A549 (cell line): ENCODE measurements around the gene SCIN. TPM values are rescaled to one million over a fixed set of nuclear protein-coding genes. Genes with fewer than 3 reads are reported as not detected.
"Not testable (repeated sequence)": the region's sequence is repeated elsewhere in the genome, so short reads cannot be mapped to it uniquely, and the experiment has no call there.

Experiments used
- ATAC-seq, 2 experiments: fragments of 200-7000 bp in 1 of 2; fragments of >200 bp in 1 of 2; cut with Nextera tagmentation in 1 of 2; cut with Tn5 transposase in 1 of 2; 3 replicates each; pipeline versions ENCODE4 v1.8.0 to v1.9.1; 2018 to 2020; ENCODE audit warnings: mild to moderate bottlenecking in 1 of 2, moderate library complexity in 1 of 2
- CTCF ChIA-PET: fragments of 300-600 bp; sonication (Branson Sonifier 250); formaldehyde crosslinking; extraction: SDS; loops from one replicate; lab custom pipeline; 2021; ENCODE audit warnings: antibody characterized with exemption, inconsistent platforms; lab: Yijun Ruan, JAX
- POLR2A ChIA-PET: fragments of 350-600 bp; formaldehyde crosslinking; extraction: SDS; loops from one replicate; lab custom pipeline; 2021; ENCODE audit warnings: antibody characterized with exemption, inconsistent platforms; lab: Yijun Ruan, JAX
- DNase-seq, 2 experiments: peaks; one replicate each; pipeline versions ENCODE4 v3.0.0 to v3.0.0-alpha.2; 2011 to 2016; ENCODE audit warnings: low read depth in 1 of 2, low spot score in 1 of 2
- FAIRE-seq: peaks from 2 replicates; lab custom pipeline; 2011; peaks lifted over from hg19 to GRCh38; lab: Jason Lieb, UNC
- H3K27ac ChIP-seq, 2 experiments: fragments of >200 bp; sonication (Bioruptor Twin); formaldehyde crosslinking; 3 replicates each; pipeline ENCODE4 v1.5.1; 2016 to 2017
- H3K4me1 ChIP-seq: fragments of >200 bp; sonication (Bioruptor Twin); formaldehyde crosslinking; 3 replicates; pipeline ENCODE4 v1.6.1; 2016
- H3K4me2 ChIP-seq: fragments of >200 bp; sonication (Bioruptor Twin); formaldehyde crosslinking; 3 replicates; pipeline ENCODE4 v1.6.1; 2016
- H3K4me3 ChIP-seq: fragments of >200 bp; sonication (Bioruptor Twin); formaldehyde crosslinking; 3 replicates; pipeline ENCODE4 v1.5.1; 2016
- H3K9me3 ChIP-seq: fragments of >200 bp; sonication (Bioruptor Twin); formaldehyde crosslinking; 3 replicates; pipeline ENCODE4 v1.6.1; 2016
- CBX8 ChIP-seq: fragments of 200-600 bp; sonication (generic); IDR thresholded peaks from 2 replicates; pipeline ENCODE4 v1.6.1; 2016
- CEBPB ChIP-seq, 2 experiments: fragments of >200 bp in 1 of 2; sonication (Bioruptor Twin) in 1 of 2; formaldehyde crosslinking in 1 of 2; IDR thresholded peaks; 2 replicates each; pipeline ENCODE4 v1.6.1; 2012 to 2016
- CHD2 ChIP-seq: fragments of 150-350 bp; IDR thresholded peaks from 2 replicates; pipeline ENCODE4 v1.6.1; 2014; ENCODE audit warnings: low read length; ENCODE audit not compliant: partially characterized antibody
- EHMT2 ChIP-seq: fragments of 200-600 bp; sonication (generic); IDR thresholded peaks from 2 replicates; pipeline ENCODE4 v1.6.1; 2016; ENCODE audit warnings: antibody characterized with exemption, low read depth, mild to moderate bottlenecking, moderate library complexity
- FOSL2 ChIP-seq, 2 experiments: fragments of 450-650 bp in 1 of 2; fragments of >200 bp in 1 of 2; sonication (Bioruptor Twin) in 1 of 2; formaldehyde crosslinking; IDR thresholded peaks; 2 replicates each; pipeline versions ENCODE4 v1.5.0 to v1.6.1; 2016 to 2020; ENCODE audit warnings: mild to moderate bottlenecking in 1 of 2, moderate library complexity in 1 of 2
- HEYL ChIP-seq: fragments of 250-450 bp; sonication (Bioruptor Pico); IDR thresholded peaks from 2 replicates; pipeline ENCODE4 v1.8.0; 2021; ENCODE audit warnings: mild to moderate bottlenecking, moderate library complexity
- KDM1A ChIP-seq: fragments of 200-600 bp; sonication (generic); IDR thresholded peaks from 2 replicates; pipeline ENCODE4 v1.6.1; 2016; ENCODE audit warnings: low read depth, mild to moderate bottlenecking
- NR3C1 ChIP-seq: fragments of >200 bp; sonication (Bioruptor Twin); formaldehyde crosslinking; IDR thresholded peaks from 3 replicates; pipeline ENCODE4 v1.6.1; 2017
- PHF8 ChIP-seq: fragments of 200-600 bp; sonication (generic); IDR thresholded peaks from 2 replicates; pipeline ENCODE4 v1.6.1; 2016; ENCODE audit warnings: low read depth, mild to moderate bottlenecking, antibody characterized with exemption, moderate library complexity, borderline replicate concordance
- RARB ChIP-seq: fragments of 250-450 bp; sonication (Bioruptor Pico); IDR thresholded peaks from 2 replicates; pipeline ENCODE4 v1.8.0; 2021; ENCODE audit warnings: mild to moderate bottlenecking, moderate library complexity
- RFX5 ChIP-seq: fragments of 450-650 bp; IDR thresholded peaks from 2 replicates; pipeline ENCODE4 v1.7.1; 2014; ENCODE audit warnings: antibody characterized with exemption, mild to moderate bottlenecking, moderate library complexity
- RNF2 ChIP-seq: fragments of 200-600 bp; sonication (generic); IDR thresholded peaks from 2 replicates; pipeline ENCODE4 v1.6.1; 2016; ENCODE audit warnings: low read depth, mild to moderate bottlenecking, antibody characterized with exemption, moderate library complexity, borderline replicate concordance
- SMC3 ChIP-seq: fragments of >200 bp; sonication (Bioruptor Twin); formaldehyde crosslinking; IDR thresholded peaks from 3 replicates; pipeline ENCODE4 v1.6.1; 2018; ENCODE audit warnings: inconsistent platforms
- SREBF2 ChIP-seq: fragments of 450-650 bp; IDR thresholded peaks from 2 replicates; pipeline ENCODE4 v1.6.1; 2014; ENCODE audit warnings: mild to moderate bottlenecking, moderate library complexity
- ZNF302 ChIP-seq: fragments of 250-450 bp; sonication (Bioruptor Pico); IDR thresholded peaks from 2 replicates; pipeline ENCODE4 v1.9.0; 2021; ENCODE audit warnings: inconsistent platforms, mild to moderate bottlenecking, moderate library complexity
- WGBS: methylation state at CpG from one replicate; pipeline ENCODE4 v1.1.6; 2017; ENCODE audit errors: missing lambda C conversion rate; 5-methylcytosine and 5-hydroxymethylcytosine counted together
- polyA plus RNA-seq, 4 experiments: library from polyadenylated mRNA; depleted of rRNA in 3 of 4; stranded (reverse); fragments of >200 nt; fragmentation: RNase III in 1 of 4; extraction: RNeasy Plus Mini Kit Qiagen cat#74134 plus additional on column Dnase treatment in 1 of 4; gene quantifications; 2 replicates in 3 of 4; 3 replicates in 1 of 4; pipeline ENCODE4 v1.2.3, GENCODE V29; 2011 to 2017
- TF ChIP-seq, protein P1 (sequence below): IDR thresholded peaks from 2 replicates; pipeline ENCODE4 v1.6.1; 2012; ENCODE audit warnings: low read depth, borderline replicate concordance
- TF ChIP-seq, protein P2 (sequence below): fragments of >200 bp; sonication (Bioruptor Twin); formaldehyde crosslinking; IDR thresholded peaks from 2 replicates; pipeline ENCODE4 v1.6.1; 2016
- TF ChIP-seq, protein P3 (sequence below): fragments of 250-450 bp; sonication (Bioruptor Pico); IDR thresholded peaks from 2 replicates; pipeline ENCODE4 v1.5.0; 2020; ENCODE audit warnings: low read depth, mild to moderate bottlenecking, moderate library complexity

Gene SCIN
- polyA plus RNA-seq, 2 of the 4 experiments (the other 2 are of a cell fraction), result 0.05 to 0.27 TPM

DNA sequence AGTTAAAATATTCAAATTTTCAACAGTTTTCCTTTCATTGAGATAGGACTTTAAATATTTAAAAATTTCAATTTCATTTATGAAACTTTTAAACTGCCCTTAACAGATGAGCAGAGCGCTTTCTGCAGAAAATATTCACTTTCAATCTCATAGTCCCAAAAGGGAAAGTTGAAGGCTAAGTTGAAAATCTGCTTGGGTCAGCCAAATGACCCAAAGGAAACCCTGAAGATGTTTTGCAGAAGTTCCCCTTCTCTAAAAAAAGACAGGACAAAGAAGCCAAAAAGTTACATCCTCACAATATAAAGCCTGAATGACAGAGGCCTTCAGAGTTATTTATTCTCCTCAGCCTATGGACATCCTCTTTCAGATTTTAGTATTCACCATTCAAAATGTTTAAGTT lies 17.6 kb upstream of the SCIN start:
- 93% methylated on average over 1 of the region's 1 CpG for WGBS
- POLR2A ChIA-PET, result no interaction called here
- Histone ChIP-seq H3K27ac (no peak overlapping the region), H3K4me3 (no peak overlapping the region), H3K4me2 (no peak overlapping the region), H3K9me3 (no peaks in the 10 kb centered on the region), H3K4me1 (peaks cover 5% of the 10 kb centered on the region; the same call in 1 of the 3 replicates)
- FAIRE-seq (no peak), DNase-seq (no peak), ATAC-seq (no peak)
- CTCF ChIA-PET, result no interaction called here
- no peak for TF ChIP-seq RARB (CRISPR knock-in tag)
- TF ChIP-seq ZNF302 (CRISPR knock-in tag), result no peak
- TF ChIP-seq KDM1A, result no peak
- TF ChIP-seq, protein P1, sequence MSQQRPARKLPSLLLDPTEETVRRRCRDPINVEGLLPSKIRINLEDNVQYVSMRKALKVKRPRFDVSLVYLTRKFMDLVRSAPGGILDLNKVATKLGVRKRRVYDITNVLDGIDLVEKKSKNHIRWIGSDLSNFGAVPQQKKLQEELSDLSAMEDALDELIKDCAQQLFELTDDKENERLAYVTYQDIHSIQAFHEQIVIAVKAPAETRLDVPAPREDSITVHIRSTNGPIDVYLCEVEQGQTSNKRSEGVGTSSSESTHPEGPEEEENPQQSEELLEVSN, result no peak
- TF ChIP-seq EHMT2, result no peak

DNA sequence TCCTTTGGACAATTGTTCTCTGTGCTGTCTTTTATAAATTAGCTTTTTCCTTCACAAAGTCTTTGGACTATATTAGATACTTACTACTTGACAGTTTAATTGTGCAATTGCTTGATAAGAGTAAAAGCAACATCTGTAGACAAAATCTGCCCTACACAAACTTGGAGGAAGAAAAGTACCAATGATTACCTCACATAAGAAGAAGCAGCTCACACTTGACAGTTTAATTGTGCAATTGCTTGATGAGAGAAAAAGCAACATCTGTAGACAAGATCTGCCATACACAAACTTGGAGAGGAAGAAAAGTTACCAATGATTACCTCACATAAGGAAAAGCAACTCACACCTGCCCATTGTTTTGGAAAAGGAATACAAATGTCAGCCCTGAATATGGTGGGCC lies 17.1 kb upstream of the SCIN start:
- Histone ChIP-seq H3K9me3 (no peaks in the 10 kb centered on the region), H3K27ac (no peak overlapping the region), H3K4me2 (no peak overlapping the region), H3K4me1 (peaks cover 5% of the 10 kb centered on the region; the same call in 1 of the 3 replicates), H3K4me3 (no peak overlapping the region)
- ATAC-seq (no peak), DNase-seq (no peak), FAIRE-seq (no peak)
- POLR2A ChIA-PET, result no interaction called here
- CTCF ChIA-PET, result no interaction called here
- TF ChIP-seq RNF2, result no peak
- TF ChIP-seq, protein P2, sequence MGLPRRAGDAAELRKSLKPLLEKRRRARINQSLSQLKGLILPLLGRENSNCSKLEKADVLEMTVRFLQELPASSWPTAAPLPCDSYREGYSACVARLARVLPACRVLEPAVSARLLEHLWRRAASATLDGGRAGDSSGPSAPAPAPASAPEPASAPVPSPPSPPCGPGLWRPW, result no peak
- no peak for TF ChIP-seq HEYL (CRISPR knock-in tag)
- TF ChIP-seq RFX5, result no peak
- TF ChIP-seq PHF8, result no peak

DNA sequence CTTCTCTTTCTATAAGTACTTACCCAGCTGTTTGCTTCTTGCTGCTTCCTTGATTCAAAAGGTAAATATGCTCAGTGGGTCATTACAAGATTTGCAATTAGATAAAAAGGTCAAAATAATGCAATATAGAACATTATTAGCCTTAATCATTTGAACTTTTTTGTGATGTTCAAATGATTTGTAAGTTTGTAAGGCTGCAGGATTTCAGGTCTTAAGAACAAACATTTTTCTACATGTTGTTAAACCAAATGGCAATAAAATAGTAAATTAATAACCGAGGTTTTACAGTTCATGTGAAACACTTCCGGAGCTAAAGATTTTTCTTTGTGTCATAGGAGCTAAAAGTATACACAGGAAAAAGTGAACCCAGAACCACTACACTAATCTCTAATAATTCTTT lies 16.2 kb upstream of the SCIN start:
- Histone ChIP-seq H3K27ac (no peak overlapping the region), H3K4me3 (no peak overlapping the region), H3K4me2 (no peak overlapping the region), H3K9me3 (no peaks in the 10 kb centered on the region)
- ATAC-seq (no peak), FAIRE-seq (no peak), DNase-seq (no peak)
- 12% methylated on average over 2 of the region's 2 CpGs for WGBS
- TF ChIP-seq NR3C1 (no peak), CHD2 (no peak), FOSL2 (IDR thresholded peaks at IDR 0.05) (no peak), FOSL2 (CRISPR knock-in tag; IDR thresholded peaks at IDR 0.05) (no peak), CEBPB (IDR thresholded peaks at IDR 0.05) (no peak), RARB (CRISPR knock-in tag) (no peak), SREBF2 (no peak)
- TF ChIP-seq, protein P3, sequence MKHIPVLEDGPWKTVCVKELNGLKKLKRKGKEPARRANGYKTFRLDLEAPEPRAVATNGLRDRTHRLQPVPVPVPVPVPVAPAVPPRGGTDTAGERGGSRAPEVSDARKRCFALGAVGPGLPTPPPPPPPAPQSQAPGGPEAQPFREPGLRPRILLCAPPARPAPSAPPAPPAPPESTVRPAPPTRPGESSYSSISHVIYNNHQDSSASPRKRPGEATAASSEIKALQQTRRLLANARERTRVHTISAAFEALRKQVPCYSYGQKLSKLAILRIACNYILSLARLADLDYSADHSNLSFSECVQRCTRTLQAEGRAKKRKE, result no peak
- TF ChIP-seq, all 56 proteins: peak for 0
- ChIA-PET CTCF (no interaction called here), POLR2A (no interaction called here)
- peaks cover 5% of the 10 kb centered on the region; the same call in 1 of the 3 replicates for H3K4me1 ChIP-seq

DNA sequence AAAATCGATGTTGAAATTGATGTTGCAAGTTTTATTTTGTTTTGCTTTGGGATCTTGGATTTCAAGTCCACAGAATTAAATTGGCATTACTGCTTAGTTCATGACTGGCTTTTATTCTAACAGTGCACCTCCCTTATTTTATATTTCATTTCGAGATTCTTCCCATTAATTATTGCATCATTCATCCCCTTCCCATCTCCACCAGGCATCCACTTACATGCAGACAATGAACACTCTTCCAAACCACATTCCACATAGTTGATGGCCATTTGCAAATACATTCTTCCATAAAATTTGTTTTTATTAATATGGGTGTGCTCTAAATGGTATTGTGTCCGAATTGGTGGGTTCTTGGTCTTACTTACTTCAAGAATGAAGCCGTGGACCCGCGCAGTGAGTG lies 15.6 kb upstream of the SCIN start:
- CTCF ChIA-PET, result interaction anchor here (1.2 kb wide), 1 partner anchor 96 kb away, joined by 3 read pairs; no protein-coding TSS in a partner anchor
- Histone ChIP-seq H3K27ac (no peak overlapping the region), H3K9me3 (no peaks in the 10 kb centered on the region), H3K4me2 (no peak overlapping the region), H3K4me3 (no peak overlapping the region), H3K4me1 (peaks cover 5% of the 10 kb centered on the region; the same call in 1 of the 3 replicates)
- FAIRE-seq (no peak), ATAC-seq (no peak), DNase-seq (no peak)
- WGBS, result 40% methylated on average over 5 of the region's 6 CpGs
- POLR2A ChIA-PET, result no interaction called here
- TF ChIP-seq CBX8 (no peak), SMC3 (no peak)
- TF ChIP-seq, all 56 proteins: peak for 0

DNA sequence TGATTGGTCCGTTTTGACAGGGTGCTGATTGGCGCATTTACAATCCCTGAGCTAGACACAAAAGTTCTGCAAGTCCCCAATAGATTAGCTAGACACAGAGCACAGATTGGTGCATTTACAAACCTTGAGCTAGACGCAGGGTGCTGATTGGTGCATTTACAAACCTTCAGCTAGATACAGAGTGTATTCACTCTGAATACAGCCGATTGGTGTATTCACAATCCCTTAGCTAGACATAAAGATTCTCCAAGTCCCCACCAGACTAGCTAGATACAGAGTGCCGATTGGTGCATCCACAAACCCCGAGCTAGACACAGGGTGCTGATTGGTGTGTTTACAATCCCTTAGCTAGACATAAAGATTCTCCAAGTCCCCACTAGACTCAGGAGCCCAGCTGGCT lies 14.8 kb upstream of the SCIN start:
- POLR2A ChIA-PET, H3K4me1 ChIP-seq, H3K4me3 ChIP-seq, H3K9me3 ChIP-seq, FAIRE-seq, DNase-seq, H3K27ac ChIP-seq, H3K4me2 ChIP-seq, ATAC-seq: not testable (repeated sequence)
- WGBS, result 65% methylated on average over 6 of the region's 6 CpGs
- CTCF ChIA-PET, result interaction anchor here (1.2 kb wide), 1 partner anchor 97 kb away, joined by 3 read pairs; no protein-coding TSS in a partner anchor

DNA sequence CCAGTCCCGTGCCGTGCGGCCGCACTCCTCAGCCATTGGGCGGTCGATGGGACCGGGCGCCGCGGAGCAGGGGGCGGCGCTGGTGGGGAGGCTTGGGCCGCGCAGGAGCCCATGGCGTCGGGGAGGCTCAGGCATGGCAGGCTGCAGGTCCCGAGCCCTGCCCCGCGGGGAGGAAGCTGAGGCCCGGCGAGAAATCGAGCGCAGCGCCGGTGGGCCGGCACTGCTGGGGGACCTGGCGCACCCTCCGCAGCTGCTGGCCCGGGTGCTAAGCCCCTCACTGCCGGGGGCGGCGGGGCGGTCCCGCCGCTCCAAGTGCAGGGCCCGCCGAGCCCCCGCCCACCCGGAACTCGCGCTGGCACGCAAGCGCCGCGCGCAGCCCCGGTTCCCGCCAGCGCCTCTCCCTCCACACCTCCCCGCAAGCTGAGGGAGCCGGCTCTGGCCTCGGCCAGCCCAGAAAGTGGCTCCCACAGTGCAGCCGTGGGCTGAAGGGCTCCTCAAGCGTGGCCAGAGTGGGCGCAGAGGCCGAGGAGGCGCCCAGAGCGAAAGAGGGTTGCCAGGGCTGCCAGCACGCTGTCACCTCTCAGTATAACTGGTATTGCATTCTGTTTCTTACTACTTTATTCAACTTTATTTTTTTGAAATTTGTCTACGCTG lies 14.3 kb upstream of the SCIN start:
- 91% methylated on average over 12 of the region's 60 CpGs for WGBS
- H3K4me2 ChIP-seq, H3K4me1 ChIP-seq, DNase-seq, H3K27ac ChIP-seq, FAIRE-seq, H3K9me3 ChIP-seq, H3K4me3 ChIP-seq, POLR2A ChIA-PET, CTCF ChIA-PET, ATAC-seq: not testable (repeated sequence)
